ENCODE results near the gene CYP4X1.
"Not testable (repeated sequence)": the region's sequence is repeated elsewhere in the genome, so short reads cannot be mapped to it uniquely, and the experiment has no call there.

Gene CYP4X1

GRCh38 chr1:47031059-47031458 is 7.6 kb downstream of the CYP4X1 start:
- DNase-seq (ENCODE audit: low read depth): peak; percentile 83
- H3K4me3 ChIP-seq (replicated peaks; ENCODE audit: low read depth, low read length): no peak overlapping the region
- no peak for TF ChIP-seq CTCF (IDR thresholded peaks at IDR 0.05; ENCODE audit: low read length, missing control alignments)

- H3K4me3 ChIP-seq (replicated peaks; ENCODE audit: low read depth, low read length): no peak overlapping the region
- DNase-seq (ENCODE audit: low read depth): peak; percentile 53
- no peak for TF ChIP-seq CTCF (IDR thresholded peaks at IDR 0.05; ENCODE audit: low read length, missing control alignments)
Measured at GRCh38 chr1:47031585-47031984, 8.1 kb downstream of the CYP4X1 start.

- no peak overlapping the region for H3K4me3 ChIP-seq (replicated peaks; ENCODE audit: low read depth, low read length)
- DNase-seq (ENCODE audit: low read depth): no peak
- TF ChIP-seq CTCF (IDR thresholded peaks at IDR 0.05; ENCODE audit: low read length, missing control alignments): no peak
Measured at GRCh38 chr1:47036764-47037163, 13.3 kb downstream of the CYP4X1 start.

GRCh38 chr1:47059376-47059775 is 35.9 kb downstream of the CYP4X1 start:
- TF ChIP-seq CTCF (IDR thresholded peaks at IDR 0.05; ENCODE audit: low read length, missing control alignments): no peak
- H3K4me3 ChIP-seq (replicated peaks; ENCODE audit: low read depth, low read length): no peak overlapping the region
- no peak for DNase-seq (ENCODE audit: low read depth)

GRCh38 chr1:47067097-47067594 is 43.7 kb downstream of the CYP4X1 start, which contains the start of gene CYP4Z1:
Gene CYP4Z1 (plus strand): TSS chr1:47067231. CDS start chr1:47067491, 260 bp downstream.
- no peak for TF ChIP-seq CTCF (IDR thresholded peaks at IDR 0.05; ENCODE audit: low read length, missing control alignments)
- H3K4me3 ChIP-seq (replicated peaks; ENCODE audit: low read depth, low read length): no peak within 1 kb of the TSS
- DNase-seq (ENCODE audit: low read depth): no peak

- not testable (repeated sequence) for H3K4me3 ChIP-seq (replicated peaks; ENCODE audit: low read depth, low read length); DNase-seq (ENCODE audit: low read depth)
Measured at GRCh38 chr1:47069080-47069479, 45.6 kb downstream of the CYP4X1 start.

GRCh38 chr1:47069509-47069908 is 46.0 kb downstream of the CYP4X1 start:
- H3K4me3 ChIP-seq (replicated peaks; ENCODE audit: low read depth, low read length); DNase-seq (ENCODE audit: low read depth): not testable (repeated sequence)

- peak; percentile 49 for DNase-seq (ENCODE audit: low read depth)
- peak; percentile 40 for TF ChIP-seq CTCF (IDR thresholded peaks at IDR 0.05; ENCODE audit: low read length, missing control alignments)
- not testable (repeated sequence) for H3K4me3 ChIP-seq (replicated peaks; ENCODE audit: low read depth, low read length)
Measured at GRCh38 chr1:47089356-47089755, 65.9 kb downstream of the CYP4X1 start.

Data from fibroblast of pulmonary artery (primary cell).